Upper lobe of left lung (tissue), 4 donors: ENCODE measurements around the gene CTNNBL1.

ENCODE experiments used
- POLR2A ChIP-seq, 4 donors: fragments of 450-650 bp; IDR thresholded peaks; one replicate each; pipeline ENCODE4 v1.5.1; 2016 to 2017; ENCODE audit warnings: antibody characterized with exemption in 4 of 4, mild to moderate bottlenecking in 2 of 4
- TF ChIP-seq, protein P1 (sequence below), 6 experiments: fragments of 450-650 bp in 4 of 6; fragments of 200-600 bp in 2 of 6; sonication (generic) in 2 of 6; IDR thresholded peaks; one replicate each; pipeline ENCODE4 v1.5.1; 2016 to 2019; ENCODE audit warnings: antibody characterized with exemption in 6 of 6

DNA sequence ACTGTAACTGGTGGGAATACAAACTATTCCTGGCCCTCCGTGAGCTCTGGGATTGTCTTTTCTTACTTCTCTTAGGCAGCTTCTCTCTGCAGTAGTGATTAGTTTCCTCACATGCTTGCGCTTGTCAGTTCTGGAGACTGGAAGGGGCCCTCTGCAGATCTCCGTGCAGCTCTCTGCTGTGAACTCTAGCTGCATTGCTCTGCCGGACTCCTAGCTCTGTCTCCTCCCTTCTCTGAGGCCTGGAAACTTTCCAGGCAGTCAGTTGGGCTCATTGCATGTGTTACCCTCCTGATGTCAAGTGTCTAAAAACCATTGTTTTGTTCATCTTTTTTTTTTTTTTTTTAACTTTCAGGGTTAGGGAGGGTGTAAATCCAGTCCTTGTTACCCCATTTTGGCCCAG lies 102.3 kb downstream of the CTNNBL1 start:
- TF ChIP-seq, protein P1, sequence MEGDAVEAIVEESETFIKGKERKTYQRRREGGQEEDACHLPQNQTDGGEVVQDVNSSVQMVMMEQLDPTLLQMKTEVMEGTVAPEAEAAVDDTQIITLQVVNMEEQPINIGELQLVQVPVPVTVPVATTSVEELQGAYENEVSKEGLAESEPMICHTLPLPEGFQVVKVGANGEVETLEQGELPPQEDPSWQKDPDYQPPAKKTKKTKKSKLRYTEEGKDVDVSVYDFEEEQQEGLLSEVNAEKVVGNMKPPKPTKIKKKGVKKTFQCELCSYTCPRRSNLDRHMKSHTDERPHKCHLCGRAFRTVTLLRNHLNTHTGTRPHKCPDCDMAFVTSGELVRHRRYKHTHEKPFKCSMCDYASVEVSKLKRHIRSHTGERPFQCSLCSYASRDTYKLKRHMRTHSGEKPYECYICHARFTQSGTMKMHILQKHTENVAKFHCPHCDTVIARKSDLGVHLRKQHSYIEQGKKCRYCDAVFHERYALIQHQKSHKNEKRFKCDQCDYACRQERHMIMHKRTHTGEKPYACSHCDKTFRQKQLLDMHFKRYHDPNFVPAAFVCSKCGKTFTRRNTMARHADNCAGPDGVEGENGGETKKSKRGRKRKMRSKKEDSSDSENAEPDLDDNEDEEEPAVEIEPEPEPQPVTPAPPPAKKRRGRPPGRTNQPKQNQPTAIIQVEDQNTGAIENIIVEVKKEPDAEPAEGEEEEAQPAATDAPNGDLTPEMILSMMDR (IDR thresholded peaks at IDR 0.05): no peak
- TF ChIP-seq POLR2A (IDR thresholded peaks at IDR 0.05): no peak
